ENCODE data around the gene RMND5A.

RMND5A gene

DNA sequence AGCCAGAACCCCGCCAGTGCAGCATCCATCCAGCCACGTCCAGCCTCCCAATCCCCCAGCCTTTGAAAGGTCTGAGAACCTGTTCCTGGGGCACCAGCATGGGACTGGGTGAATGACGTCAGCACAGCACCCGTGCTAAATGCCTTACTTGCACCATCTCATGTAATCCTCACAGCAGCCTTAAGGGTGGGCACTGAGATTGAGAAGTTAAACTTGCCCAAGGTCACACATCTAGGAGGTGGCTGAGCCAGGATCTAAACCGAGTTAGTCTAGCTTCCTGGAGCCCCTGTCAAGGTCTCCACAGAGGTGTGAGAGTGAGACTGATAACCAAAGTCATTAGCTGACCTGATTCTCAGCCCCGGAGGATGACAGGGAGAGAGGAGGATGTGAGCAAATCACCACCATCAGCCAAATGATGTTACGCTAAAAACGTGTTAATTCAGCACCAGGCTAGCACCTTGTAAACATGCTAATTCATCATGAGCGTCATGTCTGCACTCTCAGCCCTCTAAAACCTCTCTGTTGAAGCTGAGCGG, 66.0 kb downstream of the RMND5A start:
- Histone ChIP-seq H3K27ac (ENCODE audit: low read depth, low read length) (no peak overlapping the region), H3K79me2 (ENCODE audit: insufficient read depth, low read length) (no peaks in the 10 kb centered on the region), H3K4me3 (ENCODE audit: insufficient read depth, low read length, poor library complexity, severe bottlenecking) (no peak overlapping the region), H3K4me2 (ENCODE audit: low read depth, low read length, poor library complexity, severe bottlenecking) (no peak overlapping the region), H2AFZ (ENCODE audit: low read depth, low read length, severe bottlenecking) (no peak overlapping the region), H3K9me3 (ENCODE audit: insufficient read depth, low read length) (no peaks in the 10 kb centered on the region), H4K20me1 (ENCODE audit: low read depth, low read length) (no peaks in the 10 kb centered on the region), H3F3A (ENCODE audit: insufficient read depth) (no peaks in the 10 kb centered on the region), H3K27me3 (ENCODE audit: low read length) (no peaks in the 10 kb centered on the region), H3K36me3 (ENCODE audit: low read length) (no peaks in the 10 kb centered on the region), H3K9ac (ENCODE audit: low read length) (no peak overlapping the region), H3K9me2 (replicated peaks; ENCODE audit: insufficient read depth, low read length) (no peaks in the 10 kb centered on the region)
- TF ChIP-seq EZH2phosphoT487 (conservative IDR thresholded peaks at IDR 0.05; ENCODE audit: low read length) (no peak), CTCF (IDR thresholded peaks at IDR 0.05; ENCODE audit: insufficient read depth, low read length, poor library complexity, severe bottlenecking) (no peak)

GRCh38 chr2:86787736-86788135, 67.6 kb downstream of the RMND5A start:
- no peaks in the 10 kb centered on the region for H3K36me3 ChIP-seq (ENCODE audit: low read length)
- H3F3A ChIP-seq (ENCODE audit: insufficient read depth) = no peaks in the 10 kb centered on the region
- H3K4me3 ChIP-seq (ENCODE audit: insufficient read depth, low read length, poor library complexity, severe bottlenecking) = no peak overlapping the region
- no peak overlapping the region for H3K9ac ChIP-seq (ENCODE audit: low read length)
- H3K9me2 ChIP-seq (replicated peaks; ENCODE audit: insufficient read depth, low read length) = no peaks in the 10 kb centered on the region
- no peak overlapping the region for H3K27ac ChIP-seq (ENCODE audit: low read depth, low read length)
- H3K9me3 ChIP-seq (ENCODE audit: insufficient read depth, low read length) = no peaks in the 10 kb centered on the region
- no peak overlapping the region for H2AFZ ChIP-seq (ENCODE audit: low read depth, low read length, severe bottlenecking)
- no peaks in the 10 kb centered on the region for H3K27me3 ChIP-seq (ENCODE audit: low read length)
- H4K20me1 ChIP-seq (ENCODE audit: low read depth, low read length) = no peaks in the 10 kb centered on the region
- no peaks in the 10 kb centered on the region for H3K79me2 ChIP-seq (ENCODE audit: insufficient read depth, low read length)
- no peak overlapping the region for H3K4me2 ChIP-seq (ENCODE audit: low read depth, low read length, poor library complexity, severe bottlenecking)
- no peak for TF ChIP-seq CTCF (IDR thresholded peaks at IDR 0.05; ENCODE audit: insufficient read depth, low read length, poor library complexity, severe bottlenecking)
- TF ChIP-seq EZH2phosphoT487 (conservative IDR thresholded peaks at IDR 0.05; ENCODE audit: low read length) = no peak

- Histone ChIP-seq H3K79me2 (ENCODE audit: insufficient read depth, low read length) (no peaks in the 10 kb centered on the region), H3K4me2 (ENCODE audit: low read depth, low read length, poor library complexity, severe bottlenecking) (no peak overlapping the region), H3K4me3 (ENCODE audit: insufficient read depth, low read length, poor library complexity, severe bottlenecking) (no peak overlapping the region), H3K27ac (ENCODE audit: low read depth, low read length) (no peak overlapping the region), H4K20me1 (ENCODE audit: low read depth, low read length) (no peaks in the 10 kb centered on the region), H3K9me3 (ENCODE audit: insufficient read depth, low read length) (no peaks in the 10 kb centered on the region), H3K36me3 (ENCODE audit: low read length) (no peaks in the 10 kb centered on the region), H3K27me3 (ENCODE audit: low read length) (no peaks in the 10 kb centered on the region), H3K9ac (ENCODE audit: low read length) (no peak overlapping the region), H3F3A (ENCODE audit: insufficient read depth) (no peaks in the 10 kb centered on the region), H3K9me2 (replicated peaks; ENCODE audit: insufficient read depth, low read length) (no peaks in the 10 kb centered on the region), H2AFZ (ENCODE audit: low read depth, low read length, severe bottlenecking) (no peak overlapping the region)
- TF ChIP-seq CTCF (IDR thresholded peaks at IDR 0.05; ENCODE audit: insufficient read depth, low read length, poor library complexity, severe bottlenecking) (no peak), EZH2phosphoT487 (conservative IDR thresholded peaks at IDR 0.05; ENCODE audit: low read length) (no peak)
These were observed 68.1 kb downstream of the RMND5A start for GRCh38 chr2:86788165-86788564.

All from SU-DHL-6 (cell line).